GM19035 (cell line): ENCODE results near the gene RBBP5.
A peak's percentile ranks its signal among the peaks of the same experiment; 100 is the strongest.
"Not testable (repeated sequence)": the region's sequence is repeated elsewhere in the genome, so short reads cannot be mapped to it uniquely, and the experiment has no call there.

Experiments
- ATAC-seq: cut with Tn5 transposase; IDR thresholded peaks from one replicate; pipeline ENCODE4 v1.9.1; 2021; ENCODE audit not compliant: unreplicated experiment

The RBBP5 gene

GRCh38 chr1:205121660-205122488 is at the start of gene RBBP5:
RBBP5 (minus strand) TSS chr1:205121978; CDS start chr1:205121873, 105 bp downstream.
- ATAC-seq, result peak; percentile 93

GRCh38 chr1:205171369-205171768 is 49.6 kb upstream of the RBBP5 start:
- ATAC-seq, result no peak

- no peak for ATAC-seq
Measured at GRCh38 chr1:205170532-205171269, 48.9 kb upstream of the RBBP5 start.

- ATAC-seq, result no peak
Measured at GRCh38 chr1:205169248-205169647, 47.5 kb upstream of the RBBP5 start.

- ATAC-seq, result no peak
Measured at GRCh38 chr1:205168291-205168690, 46.5 kb upstream of the RBBP5 start.

GRCh38 chr1:205162301-205162700 is 40.5 kb upstream of the RBBP5 start:
- no peak for ATAC-seq

- no peak for ATAC-seq
Measured at GRCh38 chr1:205161076-205161475, 39.3 kb upstream of the RBBP5 start.

GRCh38 chr1:205158048-205158616 is 36.4 kb upstream of the RBBP5 start:
- ATAC-seq, result no peak

GRCh38 chr1:205155665-205156377 is 34.0 kb upstream of the RBBP5 start:
- not testable (repeated sequence) for ATAC-seq

- ATAC-seq, result no peak
Measured at GRCh38 chr1:205152505-205152904, 30.7 kb upstream of the RBBP5 start.

GRCh38 chr1:205150651-205151428 is 29.1 kb upstream of the RBBP5 start:
- ATAC-seq, result no peak

GRCh38 chr1:205147191-205147835 is 25.5 kb upstream of the RBBP5 start:
- ATAC-seq, result no peak

- ATAC-seq, result no peak
Measured at GRCh38 chr1:205144751-205145150, 23.0 kb upstream of the RBBP5 start.

GRCh38 chr1:205144046-205144720 is 22.4 kb upstream of the RBBP5 start:
- no peak for ATAC-seq

- ATAC-seq, result no peak
Measured at GRCh38 chr1:205142102-205142469, 20.3 kb upstream of the RBBP5 start.

- ATAC-seq, result peak; percentile 63
Measured at GRCh38 chr1:205141236-205142101, 19.7 kb upstream of the RBBP5 start.

- no peak for ATAC-seq
Measured at GRCh38 chr1:205140113-205140512, 18.3 kb upstream of the RBBP5 start.

- ATAC-seq, result no peak
Measured at GRCh38 chr1:205137901-205138300, 16.1 kb upstream of the RBBP5 start.
